Parathyroid adenoma (tissue), 2 donors: Measurements from ENCODE around the gene HOXD11.
A peak's percentile ranks its signal among the peaks of the same experiment; 100 is the strongest.

Source experiments
- H2AFZ ChIP-seq: fragments of 300-600 bp; sonication (generic); one replicate; pipeline ENCODE4 v1.7.0; 2017; ENCODE audit warnings: antibody characterized with exemption, mild to moderate bottlenecking
- H3K27ac ChIP-seq: fragments of 300-600 bp; sonication (generic); one replicate; pipeline ENCODE4 v1.7.0; 2017
- H3K27me3 ChIP-seq: fragments of 300-600 bp; sonication (generic); one replicate; pipeline ENCODE4 v1.7.0; 2017; ENCODE audit warnings: low read length; ENCODE audit not compliant: control insufficient read depth, insufficient read depth
- H3K36me3 ChIP-seq: fragments of 300-600 bp; sonication (generic); one replicate; pipeline ENCODE4 v1.7.0; 2017; ENCODE audit warnings: low read length; ENCODE audit not compliant: control insufficient read depth, insufficient read depth
- H3K4me1 ChIP-seq: fragments of 300-600 bp; sonication (generic); one replicate; pipeline ENCODE4 v1.7.0; 2017; ENCODE audit warnings: control low read depth
- H3K4me2 ChIP-seq: fragments of 300-600 bp; sonication (generic); one replicate; pipeline ENCODE4 v1.7.0; 2017; ENCODE audit warnings: low read length
- H3K4me3 ChIP-seq: fragments of 300-600 bp; sonication (generic); one replicate; pipeline ENCODE4 v1.7.0; 2017; ENCODE audit warnings: low read depth, low read length
- H3K79me2 ChIP-seq: fragments of 300-600 bp; sonication (generic); one replicate; pipeline ENCODE4 v1.7.0; 2017; ENCODE audit warnings: control low read depth
- H3K9ac ChIP-seq: fragments of 300-600 bp; sonication (generic); one replicate; pipeline ENCODE4 v1.7.0; 2017; ENCODE audit warnings: mild to moderate bottlenecking
- H3K9me3 ChIP-seq: fragments of 300-600 bp; sonication (generic); one replicate; pipeline ENCODE4 v1.7.0; 2017; ENCODE audit warnings: low read length; ENCODE audit not compliant: control insufficient read depth
- CTCF ChIP-seq: fragments of 300-600 bp; sonication (generic); IDR thresholded peaks from one replicate; pipeline ENCODE4 v1.7.0; 2017; ENCODE audit warnings: antibody characterized with exemption, mild to moderate bottlenecking
- donor health status: primary hyperparathyroidism.

The HOXD11 gene

GRCh38 chr2:176136374-176137251 is 29.5 kb downstream of the HOXD11 start:
- no peak overlapping the region for H3K27ac ChIP-seq
- peak overlapping the region; percentile 18 for H3K4me2 ChIP-seq
- H2AFZ ChIP-seq = no peak overlapping the region
- H3K36me3 ChIP-seq = no peaks in the 10 kb centered on the region
- no peaks in the 10 kb centered on the region for H3K4me1 ChIP-seq
- H3K9me3 ChIP-seq = no peaks in the 10 kb centered on the region
- H3K4me3 ChIP-seq = peak overlapping the region; percentile 33
- TF ChIP-seq CTCF = no peak
- no peaks in the 10 kb centered on the region for H3K79me2 ChIP-seq
- peaks cover 24% of the 10 kb centered on the region for H3K27me3 ChIP-seq
- no peak overlapping the region for H3K9ac ChIP-seq

GRCh38 chr2:176137252-176137580 is 30.1 kb downstream of the HOXD11 start:
- Histone ChIP-seq H3K9ac (no peak overlapping the region), H3K27ac (no peak overlapping the region), H3K4me2 (no peak overlapping the region), H3K36me3 (no peaks in the 10 kb centered on the region), H3K27me3 (peaks cover 24% of the 10 kb centered on the region), H3K4me1 (no peaks in the 10 kb centered on the region), H3K4me3 (peak overlapping the region; percentile 33), H3K79me2 (no peaks in the 10 kb centered on the region), H2AFZ (no peak overlapping the region), H3K9me3 (no peaks in the 10 kb centered on the region)
- TF ChIP-seq CTCF = no peak

GRCh38 chr2:176137906-176138305 is 30.8 kb downstream of the HOXD11 start:
- H3K9me3 ChIP-seq = no peaks in the 10 kb centered on the region
- no peaks in the 10 kb centered on the region for H3K79me2 ChIP-seq
- H3K4me3 ChIP-seq = no peak overlapping the region
- H3K9ac ChIP-seq = no peak overlapping the region
- no peak overlapping the region for H3K4me2 ChIP-seq
- H3K4me1 ChIP-seq = no peaks in the 10 kb centered on the region
- peaks cover 22% of the 10 kb centered on the region for H3K27me3 ChIP-seq
- H3K27ac ChIP-seq = no peak overlapping the region
- H3K36me3 ChIP-seq = no peaks in the 10 kb centered on the region
- H2AFZ ChIP-seq = no peak overlapping the region
- no peak for TF ChIP-seq CTCF

GRCh38 chr2:176138526-176138922 is 31.4 kb downstream of the HOXD11 start:
- Histone ChIP-seq H2AFZ (no peak overlapping the region), H3K4me3 (no peak overlapping the region), H3K27ac (no peak overlapping the region), H3K79me2 (no peaks in the 10 kb centered on the region), H3K9me3 (no peaks in the 10 kb centered on the region), H3K27me3 (peaks cover 22% of the 10 kb centered on the region), H3K36me3 (no peaks in the 10 kb centered on the region), H3K4me2 (no peak overlapping the region), H3K9ac (no peak overlapping the region), H3K4me1 (no peaks in the 10 kb centered on the region)
- TF ChIP-seq CTCF = no peak
